Upper lobe of left lung (tissue), 6 donors: ENCODE measurements around the gene NODAL. TPM values are rescaled to one million over a fixed set of nuclear protein-coding genes. Genes with fewer than 3 reads are reported as not detected.

Experiments
- ATAC-seq, 2 donors: fragments of 200-7000 bp; cut with Tn5 transposase; one replicate each; pipeline ENCODE4 v1.9.1; 2022; ENCODE audit warnings: mild to moderate bottlenecking in 2 of 2, moderate library complexity in 2 of 2; ENCODE audit not compliant: low FRiP score in 2 of 2
- DNase-seq, 2 donors: peaks; one replicate each; pipeline ENCODE4 v3.0.0-alpha.2; 2019 to 2020
- H3K27ac ChIP-seq, 4 donors: fragments of 200-600 bp; sonication (generic); one replicate each; pipeline ENCODE4 v1.5.1; 2016 to 2019
- H3K27me3 ChIP-seq, 4 donors: fragments of 200-600 bp; sonication (generic); one replicate each; pipeline ENCODE4 v1.5.1; 2017 to 2019
- H3K36me3 ChIP-seq, 4 donors: fragments of 200-600 bp; sonication (generic); one replicate each; pipeline ENCODE4 v1.5.1; 2016 to 2019
- H3K4me1 ChIP-seq, 4 donors: fragments of 200-600 bp; sonication (generic); one replicate each; pipeline ENCODE4 v1.5.1; 2018 to 2019
- H3K4me3 ChIP-seq, 4 donors: fragments of 200-600 bp; sonication (generic); one replicate each; pipeline ENCODE4 v1.5.1; 2017 to 2019; ENCODE audit warnings: mild to moderate bottlenecking in 2 of 4, moderate library complexity in 1 of 4
- H3K9me3 ChIP-seq, 4 donors: fragments of 200-600 bp; sonication (generic); one replicate each; pipeline ENCODE4 v1.5.1; 2018 to 2019
- CTCF ChIP-seq, 6 experiments: fragments of 450-650 bp in 4 of 6; fragments of 200-600 bp in 2 of 6; sonication (generic) in 2 of 6; IDR thresholded peaks; one replicate each; pipeline ENCODE4 v1.5.1; 2016 to 2019; ENCODE audit warnings: antibody characterized with exemption in 6 of 6
- EP300 ChIP-seq, 4 donors: sonication (generic); formaldehyde crosslinking; IDR thresholded peaks; one replicate each; pipeline ENCODE4 v1.5.1; 2017; ENCODE audit warnings: antibody characterized with exemption in 4 of 4, control low read depth in 2 of 4
- POLR2A ChIP-seq, 4 donors: fragments of 450-650 bp; IDR thresholded peaks; one replicate each; pipeline ENCODE4 v1.5.1; 2016 to 2017; ENCODE audit warnings: antibody characterized with exemption in 4 of 4, mild to moderate bottlenecking in 2 of 4
- POLR2AphosphoS5 ChIP-seq, 2 donors: sonication (generic); formaldehyde crosslinking; IDR thresholded peaks; one replicate each; pipeline ENCODE4 v1.5.1; 2017; ENCODE audit warnings: antibody characterized with exemption in 2 of 2
- whole genome bisulfite sequencing, 2 donors: methylation state at CpG; one replicate each; pipeline ENCODE4 v1.1.5; 2017 to 2018; 5-methylcytosine and 5-hydroxymethylcytosine counted together
- total RNA-seq, 6 donors: library from RNA; depleted of rRNA in 4 of 6; stranded (reverse); fragments of >200 nt in 4 of 6; gene quantifications; one replicate each; pipeline versions ENCODE4 v1.1.0 to v1.2.1, GENCODE V29; 2016 to 2021
- donor health status: DM: no; HTN: no; CAD: no; lungs with moderate emphysema.
- donor health status: DM: no; HTN: yes; CAD: no; lungs with severe emphysema.

Gene NODAL
- total RNA-seq, 6 donors from 2014 or later, result not detected

DNA sequence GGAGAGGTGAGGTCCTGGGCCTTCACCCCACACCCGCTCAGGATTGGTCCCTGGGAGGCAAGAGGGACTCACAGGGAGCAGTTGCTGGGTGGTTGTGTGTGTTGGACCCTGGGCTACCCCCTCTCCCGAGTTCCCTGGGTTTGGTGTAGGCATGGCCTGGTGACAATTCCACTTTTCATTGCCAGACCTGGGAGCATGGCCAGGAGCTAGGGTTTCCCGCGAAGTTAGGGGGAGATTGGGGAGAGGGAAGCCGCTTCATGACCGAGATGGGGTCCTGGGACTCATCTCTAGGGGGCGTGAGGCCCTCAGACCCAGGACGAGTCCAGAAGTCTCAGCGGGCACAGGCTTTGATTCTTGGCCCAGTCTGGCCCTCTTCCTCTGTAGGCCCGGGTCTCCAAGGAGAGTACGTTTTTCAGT lies 37.7 kb upstream of the NODAL start:
- TF ChIP-seq POLR2A (IDR thresholded peaks at IDR 0.05) (no peak), POLR2AphosphoS5 (IDR thresholded peaks at IDR 0.05) (no peak), EP300 (IDR thresholded peaks at IDR 0.05) (no peak), CTCF (IDR thresholded peaks at IDR 0.05) (no peak)
- Histone ChIP-seq H3K27ac (peak overlapping the region; percentile 80 to 91 (median 90)), H3K4me1 (peaks cover 32 to 69% (median 58%) of the 10 kb centered on the region in 4 donors), H3K4me3 (peak overlapping the region; percentile 30 to 75 (median 68)), H3K27me3 (peaks cover 0 to 10% (median 1%) of the 10 kb centered on the region in 4 donors), H3K36me3 (no peaks in the 10 kb centered on the region), H3K9me3 (no peaks in the 10 kb centered on the region)
- no peak for ATAC-seq
- 43 to 80% methylated on average over 1 to 11 of the region's 11 CpGs for WGBS, 2 donors
- DNase-seq, result no peak

DNA sequence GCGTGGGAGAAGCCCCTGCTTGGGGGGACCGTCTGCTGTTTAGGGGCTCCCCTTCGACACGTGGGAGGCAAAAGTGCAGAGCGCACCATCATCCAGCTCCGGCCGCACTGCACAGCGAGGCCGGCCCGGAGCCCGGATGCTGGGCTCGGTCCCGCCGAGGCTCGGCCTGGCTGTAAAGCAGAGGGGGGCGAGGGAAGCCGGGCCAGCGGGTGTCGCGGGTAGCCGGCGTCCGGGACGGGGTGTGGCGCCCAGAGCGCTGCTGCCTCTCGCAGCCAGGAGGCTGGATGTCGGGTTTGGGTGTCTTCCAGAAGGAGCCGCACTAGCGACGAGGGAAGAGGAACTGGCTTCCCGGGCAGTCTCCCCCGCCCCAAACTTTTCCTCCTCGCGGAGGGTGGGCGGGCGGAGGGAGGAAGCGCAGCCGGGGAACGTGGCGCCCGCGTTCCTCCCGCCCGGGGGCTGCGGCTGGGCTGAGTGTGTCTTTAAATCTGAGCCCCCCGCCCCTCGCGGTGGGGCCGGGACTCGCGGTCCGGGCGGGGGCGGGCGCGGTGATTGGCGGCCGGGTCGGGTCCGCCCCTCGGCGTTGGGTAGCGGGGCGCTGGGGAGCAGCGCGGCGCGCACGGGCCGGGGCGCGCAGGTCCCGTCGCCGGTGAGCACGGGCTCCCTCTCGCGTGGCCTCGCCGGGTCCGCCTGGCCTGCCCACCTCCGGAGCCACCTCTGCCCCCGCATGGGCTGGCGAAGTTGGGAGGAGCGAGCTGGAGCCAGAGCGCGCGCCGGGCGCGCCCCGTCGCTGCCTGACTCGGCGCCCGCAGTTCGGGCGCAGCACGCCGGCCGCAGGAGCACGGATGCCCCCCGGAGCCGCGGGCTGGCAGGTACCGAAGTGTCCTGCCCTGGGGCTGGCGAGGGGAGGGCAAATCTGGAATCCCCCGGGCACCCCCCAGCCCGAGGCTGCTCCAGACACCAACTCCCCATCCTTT lies 37.0 kb upstream of the NODAL start, which contains the start of gene PALD1:
Gene PALD1, plus strand, starts transcription at position 577 of the 974 bp plus-strand sequence. CDS start 47,185 bp downstream, outside the sequence.
- Histone ChIP-seq H3K27me3 (peaks cover 0 to 10% (median 1%) of the 10 kb centered on the region in 4 donors), H3K4me1 (peaks cover 25 to 64% (median 52%) of the 10 kb centered on the region in 4 donors), H3K9me3 (no peaks in the 10 kb centered on the region), H3K4me3 (peak within 1 kb of the TSS; percentile 30 to 75 (median 68)), H3K27ac (peak within 1 kb of the TSS; percentile 80 to 91 (median 90)), H3K36me3 (no peaks in the 10 kb centered on the region)
- WGBS, 2 donors, result 1% methylated on average over 67 of the region's 110 CpGs; no CpG with 5 or more reads in 1 of the 2 donors
- DNase-seq, result peak; percentile 51 to 91
- TF ChIP-seq POLR2A (IDR thresholded peaks at IDR 0.05), result peak in 2 of 4 donors; percentile 41 to 55
- no peak for TF ChIP-seq EP300 (IDR thresholded peaks at IDR 0.05)
- TF ChIP-seq POLR2AphosphoS5 (IDR thresholded peaks at IDR 0.05), result peak; percentile 24 to 43
- TF ChIP-seq CTCF (IDR thresholded peaks at IDR 0.05), result peak in 4 of 6 experiments; percentile 51 to 65 (median 53)
- peak; percentile 41 to 74 for ATAC-seq

DNA sequence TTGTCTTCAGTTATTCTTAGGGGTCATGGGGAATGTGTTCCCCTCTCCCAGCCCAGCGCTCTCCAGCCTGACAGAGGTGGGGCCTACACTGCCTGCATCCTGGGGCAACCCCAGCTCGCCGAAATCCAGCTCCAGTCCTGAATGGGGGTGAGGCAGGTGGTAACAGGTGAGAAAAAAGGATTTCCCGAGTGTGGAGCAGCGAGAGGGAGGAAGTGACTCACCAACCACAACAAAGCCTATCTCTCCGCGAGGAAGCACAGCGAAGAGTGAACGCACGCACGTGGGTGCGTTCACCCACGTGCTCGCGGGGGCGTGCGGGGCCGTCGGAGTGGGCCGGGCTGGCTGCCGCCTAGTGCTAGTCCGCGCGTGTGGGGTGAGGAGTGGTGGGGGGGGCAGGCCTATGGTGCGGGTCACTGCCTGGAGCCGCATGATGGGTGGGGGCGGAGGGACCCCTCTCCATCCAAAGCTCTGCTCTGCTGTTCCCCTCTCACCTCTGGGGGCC lies 36.2 kb upstream of the NODAL start:
- H3K27ac ChIP-seq, result peak overlapping the region; percentile 80 to 91 (median 90)
- peaks cover 19 to 56% (median 47%) of the 10 kb centered on the region in 4 donors for H3K4me1 ChIP-seq
- DNase-seq, result peak in 1 of 2 donors; percentile 90
- no peaks in the 10 kb centered on the region for H3K9me3 ChIP-seq
- peak overlapping the region; percentile 30 to 75 (median 68) for H3K4me3 ChIP-seq
- TF ChIP-seq POLR2AphosphoS5 (IDR thresholded peaks at IDR 0.05), result peak in 1 of 2 donors; percentile 51
- no peak for TF ChIP-seq EP300 (IDR thresholded peaks at IDR 0.05)
- TF ChIP-seq CTCF (IDR thresholded peaks at IDR 0.05), result no peak
- no peak for TF ChIP-seq POLR2A (IDR thresholded peaks at IDR 0.05)
- no peaks in the 10 kb centered on the region for H3K36me3 ChIP-seq
- 7 to 42% methylated on average over 5 to 26 of the region's 27 CpGs for WGBS, 2 donors
- H3K27me3 ChIP-seq, result peaks cover 0 to 10% (median 1%) of the 10 kb centered on the region in 4 donors
- ATAC-seq, result peak in 1 of 2 donors; percentile 42

- Histone ChIP-seq H3K27me3 (peaks cover 0 to 10% (median 1%) of the 10 kb centered on the region in 4 donors), H3K4me1 (peaks cover 11 to 43% (median 36%) of the 10 kb centered on the region in 4 donors), H3K9me3 (no peaks in the 10 kb centered on the region), H3K27ac (no peak overlapping the region), H3K36me3 (no peaks in the 10 kb centered on the region), H3K4me3 (no peak overlapping the region)
- no peak for DNase-seq
- WGBS, 2 donors, result 66 to 76% methylated on average over 7 of the region's 7 CpGs
- TF ChIP-seq POLR2A (IDR thresholded peaks at IDR 0.05) (no peak), CTCF (IDR thresholded peaks at IDR 0.05) (no peak), EP300 (IDR thresholded peaks at IDR 0.05) (no peak), POLR2AphosphoS5 (IDR thresholded peaks at IDR 0.05) (no peak)
- no peak for ATAC-seq
These were observed 35.0 kb upstream of the NODAL start for GRCh38 chr10:70476249-70477035.
